ENCODE measurements around the gene SPINK4. TPM values are rescaled to one million over a fixed set of nuclear protein-coding genes. Genes with fewer than 3 reads are reported as not detected.

SPINK4 gene
- total RNA-seq, 1 donor from 2014 or later = not detected

DNA sequence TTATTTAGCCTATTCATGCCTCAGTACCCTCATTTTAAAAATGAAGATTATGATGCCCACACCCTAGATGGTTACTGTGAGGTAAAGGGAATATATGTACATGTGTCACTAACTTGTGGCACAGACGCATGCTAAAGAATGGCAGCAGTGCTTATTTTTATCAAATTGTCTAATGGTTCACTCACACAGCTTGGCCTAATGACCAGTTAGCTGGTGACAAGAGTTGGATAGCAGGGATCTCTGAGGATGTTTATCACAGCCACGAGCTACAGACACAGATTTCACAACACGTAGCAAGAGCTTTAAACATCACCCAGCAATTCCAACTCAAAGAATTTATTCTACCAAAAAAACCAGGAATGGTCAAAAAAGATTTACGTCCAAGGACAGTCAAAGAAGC is 17.3 kb downstream of the SPINK4 start:
- no peak for DNase-seq

DNA sequence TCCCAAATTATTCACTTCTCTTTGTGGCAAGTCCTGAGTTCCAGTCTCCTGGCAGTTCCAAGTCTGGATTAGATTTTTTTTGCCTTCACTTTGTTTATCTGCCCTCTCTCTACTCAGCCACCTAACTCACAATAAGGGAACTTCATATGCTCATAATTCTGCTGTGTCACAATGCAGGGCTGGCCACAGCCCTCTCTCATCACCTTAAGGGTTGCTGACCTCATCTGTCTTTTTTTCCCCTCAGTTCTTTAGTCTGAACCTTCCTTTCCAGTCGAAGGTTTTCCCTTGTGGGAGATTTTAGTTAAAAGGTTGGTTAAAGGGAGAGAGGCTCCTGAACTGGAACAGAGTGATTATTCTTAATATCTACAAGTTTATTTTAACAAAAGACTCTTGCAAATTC is 20.4 kb downstream of the SPINK4 start:
- DNase-seq = no peak

DNA sequence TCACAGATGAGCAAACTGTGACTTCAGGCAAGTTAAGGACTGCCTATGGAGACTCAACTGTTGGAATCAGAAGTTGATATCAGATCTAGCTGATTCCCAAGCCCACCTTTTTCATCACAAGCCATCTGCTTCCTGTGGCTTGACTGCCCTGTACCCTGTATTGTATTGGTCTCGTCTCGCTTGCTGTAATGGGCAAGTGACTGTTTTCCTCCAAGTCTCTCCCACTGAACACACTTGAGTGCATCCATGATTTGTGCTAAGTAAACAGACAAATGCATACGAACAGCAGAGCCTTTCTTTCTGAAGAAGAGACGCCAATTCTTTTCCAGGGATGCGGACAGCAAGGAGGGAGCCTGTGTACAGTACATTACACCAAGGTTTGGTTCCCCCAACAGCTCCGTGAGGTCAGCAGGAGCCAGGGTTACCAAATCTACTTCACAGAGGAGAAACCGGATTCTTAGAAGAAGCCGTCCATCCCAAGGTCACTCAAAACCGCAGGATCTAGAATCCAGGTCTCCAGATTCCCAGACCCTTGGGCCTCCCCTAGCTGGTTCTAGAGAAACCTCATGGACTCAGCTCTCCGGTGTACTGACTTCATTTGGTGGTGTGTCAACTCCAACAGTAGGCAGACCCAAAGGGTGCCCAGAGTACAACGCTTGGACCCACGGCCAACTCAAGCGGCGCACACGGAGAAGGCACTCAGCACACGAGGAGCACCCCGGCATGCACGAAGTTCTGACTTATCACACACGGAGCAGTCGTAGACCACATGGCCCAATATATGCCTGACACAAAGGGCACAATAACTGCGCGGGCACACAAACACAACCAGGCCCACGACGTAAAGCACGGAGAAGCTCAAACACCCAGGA is 23.4 kb downstream of the SPINK4 start:
- DNase-seq = peak; percentile 26

DNA sequence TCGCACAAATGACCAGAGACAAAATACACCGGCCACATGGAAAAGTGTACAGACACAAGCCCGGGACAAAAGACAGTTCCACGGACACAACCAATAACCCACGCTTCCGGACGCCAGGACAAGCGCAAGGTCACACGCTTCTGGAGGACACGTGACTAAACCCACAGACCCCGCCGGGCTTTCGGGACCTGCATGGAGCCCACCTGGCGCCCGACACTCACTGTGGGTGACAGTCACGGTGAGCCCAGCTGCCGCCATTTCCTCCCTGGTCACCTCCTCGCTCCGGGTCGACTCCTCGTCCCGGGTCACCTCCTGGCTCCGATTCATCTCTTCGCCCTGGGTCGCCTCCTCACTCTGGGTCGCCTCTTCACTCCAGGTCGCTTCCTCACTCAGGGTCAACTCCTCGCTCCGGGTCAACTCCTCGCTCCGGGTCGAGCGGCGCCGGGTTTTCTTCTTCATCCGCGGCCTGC is 24.1 kb downstream of the SPINK4 start:
- DNase-seq = no peak

DNA sequence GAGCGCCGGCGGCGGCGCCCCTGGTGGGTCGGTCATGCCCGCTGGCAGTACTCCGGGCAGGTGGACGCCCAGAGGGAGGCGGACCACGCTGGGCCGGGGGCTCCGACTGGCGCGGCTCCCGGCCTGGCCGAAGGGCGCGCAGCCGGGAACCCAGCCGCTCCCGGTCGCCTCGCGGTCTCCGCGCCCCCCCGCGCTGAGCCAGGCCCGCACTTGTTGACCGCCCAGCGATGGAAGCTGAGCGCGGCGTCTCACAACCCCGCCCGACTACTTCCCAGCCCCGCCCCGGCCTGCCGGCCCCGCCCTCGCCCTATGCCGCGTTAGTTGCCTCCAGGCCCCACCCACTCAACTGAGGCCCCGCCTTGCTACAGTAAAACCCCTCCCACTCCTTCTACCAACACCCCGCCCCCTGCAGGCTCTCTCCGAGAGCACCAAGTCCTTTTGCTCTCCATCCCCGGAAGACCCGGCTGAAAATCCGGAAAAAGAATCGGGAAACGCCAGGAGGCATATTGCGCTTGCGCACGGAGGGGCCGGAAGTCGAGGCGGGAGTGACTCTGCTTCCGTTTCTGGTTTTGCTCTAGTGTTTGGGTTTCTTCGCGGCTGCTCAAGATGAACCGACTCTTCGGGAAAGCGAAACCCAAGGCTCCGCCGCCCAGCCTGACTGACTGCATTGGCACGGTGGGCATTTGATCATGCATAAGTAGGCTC is 24.7 kb downstream of the SPINK4 start, which contains the start of the genes BAG1 and CHMP5:
Gene BAG1 (minus strand): TSS at position 236 of the 705 bp plus-strand sequence.
Gene CHMP5 (plus strand): TSS at position 577 of the 705 bp plus-strand sequence. CDS start 30 bp downstream, at position 607.
- peak; percentile 99 for DNase-seq

DNA sequence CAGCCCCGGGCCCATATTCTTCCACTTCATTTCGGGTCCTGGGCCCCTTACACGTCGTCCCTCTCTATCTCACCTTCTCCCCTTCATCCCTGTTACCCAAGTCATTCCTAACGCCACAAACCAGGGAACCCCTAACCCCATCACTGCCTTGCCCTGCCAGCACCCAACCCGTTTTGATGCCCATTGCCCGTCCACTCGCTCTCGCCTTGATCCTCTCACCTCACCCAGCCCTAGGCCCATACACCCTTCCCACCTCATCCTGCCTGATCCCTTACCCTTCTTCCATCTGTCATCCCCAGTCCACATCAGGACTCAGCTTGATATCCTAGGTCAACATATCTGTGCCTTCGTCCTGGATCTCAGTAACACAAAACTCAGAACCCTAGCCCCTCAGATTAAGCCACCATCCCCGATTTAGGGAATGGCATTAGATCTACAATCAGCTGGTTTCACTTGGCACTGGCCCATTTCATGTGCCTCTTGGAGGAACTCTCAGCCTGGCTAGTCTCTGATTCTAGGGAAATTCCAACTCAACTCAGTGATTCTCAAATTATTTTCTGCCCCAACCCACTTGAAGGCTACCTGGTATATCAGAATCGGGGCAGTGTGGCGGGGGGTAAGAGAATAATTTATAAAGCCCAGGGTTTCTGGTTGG is 25.4 kb downstream of the SPINK4 start:
- no peak for DNase-seq

DNA sequence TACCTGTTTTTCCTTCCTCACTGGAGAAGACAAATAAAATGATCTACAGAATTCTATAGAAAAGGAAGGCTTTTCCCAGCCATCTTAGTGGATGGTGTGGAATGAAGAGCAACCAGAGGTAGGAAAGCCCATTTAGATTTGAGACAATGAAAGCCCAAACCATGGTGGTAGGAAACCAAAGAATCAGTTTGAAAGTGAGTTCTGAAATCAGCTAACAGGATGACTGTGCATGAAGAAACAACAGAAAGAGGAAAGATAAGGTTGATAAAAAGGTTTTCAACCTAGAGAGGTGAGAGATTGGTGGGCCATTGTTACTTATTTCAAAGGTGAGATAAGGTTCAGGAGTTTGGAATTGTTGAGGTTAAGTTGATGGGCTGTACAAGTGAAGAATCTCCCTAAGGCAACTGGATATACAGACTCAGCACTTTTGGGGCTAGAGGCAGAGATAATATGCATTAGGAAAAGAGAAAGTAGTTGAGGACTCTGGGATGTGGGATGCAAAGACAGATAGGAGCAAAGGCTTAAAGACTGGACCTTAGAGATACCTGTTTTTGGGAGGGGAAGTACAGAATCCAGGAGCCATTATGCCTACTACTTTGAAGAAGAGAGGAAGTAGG is 27.3 kb downstream of the SPINK4 start:
- no peak for DNase-seq

DNA sequence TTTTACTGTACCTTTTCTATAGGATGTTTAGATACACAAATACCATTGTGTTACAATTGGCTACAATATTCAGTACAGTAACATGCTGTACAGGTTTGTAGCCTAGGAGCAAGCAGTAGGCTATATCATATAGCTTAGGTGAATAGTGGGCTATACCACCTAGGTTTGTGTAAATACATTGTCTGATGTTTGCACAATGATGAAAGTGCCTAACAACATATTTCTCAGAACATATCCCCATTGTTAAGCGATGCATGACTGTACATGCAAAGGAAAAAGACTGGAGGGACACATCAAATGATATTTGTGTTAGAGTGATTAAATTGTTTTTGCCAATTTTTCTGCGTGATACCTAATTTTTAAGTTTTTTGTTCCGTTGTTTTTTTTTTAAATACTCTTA is 30.2 kb downstream of the SPINK4 start:
- DNase-seq = no peak

DNA sequence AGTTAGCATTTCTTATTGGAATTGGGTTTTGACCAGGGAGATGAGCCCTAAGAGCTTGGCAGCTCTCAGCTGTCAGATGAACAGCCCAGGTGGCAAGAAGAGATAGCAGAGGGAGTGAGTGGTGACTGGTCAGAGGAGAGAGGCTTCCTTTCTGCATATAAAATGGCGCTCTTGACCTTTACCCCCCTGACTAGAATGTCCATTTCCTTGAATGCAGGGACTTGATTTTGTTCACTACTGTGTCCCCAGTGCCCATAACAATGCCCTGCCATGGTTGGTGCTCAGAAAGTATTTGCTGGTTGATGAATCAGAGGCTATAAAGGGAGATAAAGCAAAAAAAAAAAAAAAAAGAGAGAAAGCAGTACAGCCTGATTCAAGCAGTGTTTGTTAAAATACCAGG is 32.1 kb downstream of the SPINK4 start:
- no peak for DNase-seq

DNA sequence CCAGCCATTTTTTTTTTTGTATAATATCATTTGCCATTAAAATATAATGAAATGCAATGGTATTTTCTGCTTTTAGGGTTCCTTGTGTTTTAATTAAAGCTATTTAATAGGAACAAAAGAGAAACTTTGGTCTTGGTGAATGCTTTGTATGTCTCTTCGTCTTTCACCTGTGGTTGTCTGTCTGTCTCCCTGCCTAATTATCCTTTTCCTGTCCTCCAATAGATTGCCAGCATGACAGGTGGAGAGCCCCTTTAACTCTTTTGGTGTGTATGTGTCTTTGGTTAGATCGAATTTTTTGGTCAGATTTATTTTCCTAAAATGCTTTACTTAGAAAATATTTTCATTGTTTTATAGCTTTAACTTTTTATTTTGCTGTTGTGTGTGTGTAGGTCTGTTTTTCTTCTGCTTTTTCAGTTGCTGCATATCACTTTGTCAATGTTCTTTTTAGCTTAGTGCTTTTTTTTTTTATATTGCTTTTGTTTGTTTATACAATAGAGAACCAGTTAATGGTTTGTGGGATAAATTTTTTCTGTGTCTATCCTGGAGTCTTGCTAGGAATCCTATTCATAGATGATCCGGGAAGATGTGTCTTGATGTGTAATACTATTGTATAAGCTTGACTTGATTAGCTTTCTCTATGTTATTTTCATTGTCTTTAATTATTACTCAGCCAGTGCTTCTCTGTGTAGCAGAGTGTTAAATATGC is 33.5 kb downstream of the SPINK4 start:
- DNase-seq = no peak

DNA sequence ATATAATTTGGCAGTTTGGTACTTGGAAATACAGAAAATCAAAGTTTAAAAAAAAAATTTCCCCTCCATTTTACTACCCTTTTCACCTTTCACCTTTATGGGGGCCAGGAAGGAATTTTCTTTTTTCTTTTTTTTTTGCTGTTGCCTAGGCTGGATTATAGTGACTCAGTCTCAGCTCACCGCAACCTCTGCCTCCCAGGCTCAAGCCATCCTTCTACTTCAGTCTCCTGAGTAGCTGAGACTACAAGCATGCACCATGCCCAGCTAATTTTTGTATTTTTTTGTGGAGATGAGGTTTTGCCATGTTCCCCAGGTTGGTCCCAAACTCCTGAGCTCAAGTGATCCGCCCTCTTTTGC is 34.0 kb downstream of the SPINK4 start:
- no peak for DNase-seq

DNA sequence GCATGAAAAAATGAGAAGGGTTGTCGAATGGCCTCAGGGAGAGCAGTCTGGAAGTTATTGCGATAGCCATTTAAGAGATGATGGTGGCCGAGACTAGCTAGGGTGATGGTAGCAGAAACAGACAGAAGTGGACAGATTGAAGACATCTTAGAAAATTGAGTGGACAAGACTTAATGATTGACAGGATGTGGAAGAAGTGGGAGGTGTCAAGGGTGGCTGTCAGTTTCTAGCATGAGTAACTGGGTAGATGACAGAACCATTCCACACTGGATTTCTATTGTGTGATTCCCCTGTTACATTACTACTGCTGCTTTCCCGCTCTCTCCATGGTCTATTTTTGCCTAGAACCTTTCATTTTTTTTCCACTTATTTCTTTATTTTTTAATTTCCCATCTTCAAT is 37.5 kb downstream of the SPINK4 start:
- no peak for DNase-seq

DNA sequence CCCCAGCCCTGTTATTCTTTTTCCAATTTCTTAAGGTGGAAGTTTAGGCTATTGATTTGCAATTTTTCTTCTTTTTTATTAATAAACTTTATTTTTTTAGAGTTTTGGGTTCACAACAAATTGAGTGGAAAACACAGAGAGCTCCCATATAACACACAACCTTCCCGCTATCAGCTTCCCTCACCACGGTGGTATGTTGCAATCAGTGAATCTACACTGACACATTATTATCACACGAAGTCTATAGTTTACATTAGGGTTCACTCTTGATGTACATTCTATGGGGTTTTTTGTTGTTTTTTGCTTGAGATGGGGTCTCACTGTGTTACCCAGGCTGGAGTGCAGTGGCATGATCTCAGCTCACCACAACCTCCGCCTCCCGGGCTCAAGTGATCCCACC is 45.5 kb downstream of the SPINK4 start:
- DNase-seq = no peak

DNA sequence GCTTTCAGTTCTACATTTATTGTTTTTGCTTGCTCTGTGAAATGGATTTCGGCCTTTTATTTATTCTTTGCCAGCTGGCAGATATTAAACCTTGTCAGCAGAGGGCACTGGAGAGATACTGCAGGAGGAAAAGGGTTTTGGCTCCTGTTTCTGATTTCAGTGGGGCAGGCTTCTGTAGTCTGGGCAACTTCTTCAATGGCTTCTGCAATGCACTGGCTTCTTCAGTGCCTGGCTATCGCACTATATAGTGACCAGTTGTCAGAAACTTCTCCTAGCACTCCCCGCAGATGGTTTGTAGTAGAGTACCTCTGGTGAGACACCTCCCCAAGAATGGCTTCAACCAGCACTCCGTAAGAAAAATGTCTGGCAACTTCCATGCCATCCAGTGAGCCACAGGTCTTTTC is 47.1 kb downstream of the SPINK4 start:
- peak; percentile 15 for DNase-seq

DNA sequence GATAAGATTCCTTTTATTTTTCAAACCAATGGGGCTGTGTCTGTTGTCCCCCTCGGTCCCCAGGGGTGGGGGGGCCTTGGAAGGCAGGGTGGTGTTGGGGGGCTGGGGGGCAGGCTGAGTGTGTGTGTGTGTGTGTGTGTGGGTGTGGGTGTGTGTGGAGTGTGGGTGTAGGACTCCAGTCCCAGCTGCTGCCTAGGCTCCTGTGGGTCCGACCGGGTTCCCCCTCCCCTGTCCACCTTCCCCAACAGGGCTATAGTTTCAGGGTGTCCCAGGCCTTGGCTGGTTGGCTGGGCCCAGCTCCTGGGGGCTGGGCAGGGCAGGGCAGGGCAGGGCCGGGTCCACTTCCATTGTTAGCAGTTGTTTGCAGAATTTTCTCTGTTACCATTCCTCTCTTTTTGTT is 48.3 kb downstream of the SPINK4 start:
- DNase-seq = no peak

DNA sequence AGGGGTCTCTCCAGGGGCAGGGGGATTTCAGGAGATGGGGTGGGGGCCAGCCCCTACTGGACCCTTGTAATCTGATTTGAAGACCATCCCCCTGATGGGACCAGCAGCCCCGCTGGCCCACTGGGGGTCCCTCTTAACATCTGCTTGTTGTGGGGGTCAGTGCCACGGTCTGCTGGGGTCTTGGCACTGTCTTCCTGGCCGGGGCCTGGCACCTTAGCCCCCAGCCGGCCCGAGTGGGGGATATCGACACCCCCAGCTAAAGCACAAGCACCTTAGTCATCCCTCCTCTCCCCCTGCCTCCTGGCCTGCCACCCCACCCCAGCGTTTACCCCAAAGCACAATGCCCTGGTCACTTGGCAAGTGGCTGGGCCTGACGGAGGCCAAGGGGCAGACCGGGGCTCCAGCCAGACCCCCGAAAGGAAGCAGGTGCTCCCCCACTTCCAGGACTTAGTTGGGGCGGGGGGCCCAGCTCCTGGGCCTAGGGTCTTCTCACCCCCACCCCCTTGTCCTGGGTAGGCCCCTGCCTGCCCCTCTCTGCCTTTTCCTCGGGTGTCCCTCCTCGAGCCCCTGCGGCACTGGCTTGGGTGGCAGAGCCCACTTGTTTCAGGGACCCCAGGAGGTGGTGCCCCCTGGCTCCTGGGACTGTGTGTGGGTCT is 49.0 kb downstream of the SPINK4 start:
- DNase-seq = no peak

DNA sequence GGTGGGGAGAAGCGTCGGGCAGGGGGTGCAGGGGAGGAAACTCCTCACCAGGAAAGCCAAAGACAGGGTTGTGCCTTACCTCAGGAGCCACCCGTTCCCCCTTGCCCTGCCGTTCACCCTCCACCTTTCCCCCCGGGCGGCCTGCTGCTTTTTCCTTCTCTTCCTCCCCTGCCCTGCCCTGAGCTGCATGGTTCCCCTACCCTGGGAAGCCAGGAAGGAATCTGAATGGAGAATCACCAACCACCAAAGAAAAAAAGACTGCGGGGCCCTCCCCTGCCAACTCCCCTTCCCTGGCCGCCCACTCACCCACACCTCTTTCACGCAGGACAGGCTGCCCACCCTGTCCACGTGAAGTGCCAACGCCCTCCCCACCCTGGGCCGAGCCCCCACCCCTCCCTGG is 49.5 kb downstream of the SPINK4 start:
- DNase-seq = no peak

DNA sequence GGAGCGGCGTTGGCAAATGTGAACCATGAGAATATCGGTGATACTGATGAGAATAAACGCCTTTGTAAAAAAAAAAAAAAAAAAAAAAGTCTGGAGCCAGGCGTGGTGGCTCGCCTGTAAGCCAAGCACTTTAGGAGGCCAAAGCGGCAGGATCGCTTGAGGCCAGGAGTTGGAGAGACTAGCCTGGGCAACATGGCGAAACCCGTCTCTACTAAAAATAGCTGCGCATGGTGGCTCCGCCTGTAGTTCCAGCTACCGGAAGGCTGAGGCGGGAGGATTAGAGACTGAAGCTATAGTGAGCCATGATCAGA is 49.9 kb downstream of the SPINK4 start:
- no peak for DNase-seq

DNA sequence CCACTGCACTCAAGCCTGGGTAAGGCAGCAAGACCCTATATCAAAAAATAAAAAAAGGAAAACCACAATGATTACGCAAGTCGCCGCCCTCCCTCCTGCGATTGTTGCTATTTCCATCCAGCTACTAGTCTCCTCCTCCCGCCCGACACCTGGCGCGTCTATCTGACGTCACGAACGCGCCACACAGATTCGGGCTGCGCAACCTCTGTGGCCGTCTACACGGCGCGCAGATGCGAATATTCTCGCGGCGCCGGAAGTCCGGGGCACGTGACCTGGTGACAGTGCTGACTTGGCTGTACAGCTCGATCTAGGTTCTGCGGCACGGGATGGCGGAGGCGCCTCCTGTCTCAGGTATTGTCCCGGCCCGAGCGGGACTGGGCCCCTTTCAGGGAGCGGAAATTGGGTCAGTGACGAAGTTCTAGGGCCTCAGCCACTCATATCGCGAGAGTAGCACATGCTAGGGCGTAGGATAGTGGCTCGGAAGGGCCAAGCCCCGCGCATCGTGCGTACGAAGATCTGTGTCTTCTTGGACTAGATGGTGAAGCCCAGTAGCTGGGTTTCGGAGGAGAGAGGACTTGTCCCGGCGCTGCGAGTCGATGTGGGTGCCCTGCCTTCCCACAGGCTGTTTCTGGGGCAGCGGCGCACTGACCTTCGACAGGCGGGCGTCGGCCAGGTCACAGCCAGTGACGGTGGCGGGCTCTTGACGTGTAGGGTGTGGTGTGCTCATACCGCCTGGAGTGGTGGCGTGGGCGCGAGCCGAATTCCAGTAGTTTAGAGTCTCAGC is 50.5 kb downstream of the SPINK4 start, which contains the start of gene NFX1:
Gene NFX1 (plus strand): TSS at position 270 of the 784 bp plus-strand sequence. CDS start 57 bp downstream, at position 327.
- peak; percentile 99 for DNase-seq

DNA sequence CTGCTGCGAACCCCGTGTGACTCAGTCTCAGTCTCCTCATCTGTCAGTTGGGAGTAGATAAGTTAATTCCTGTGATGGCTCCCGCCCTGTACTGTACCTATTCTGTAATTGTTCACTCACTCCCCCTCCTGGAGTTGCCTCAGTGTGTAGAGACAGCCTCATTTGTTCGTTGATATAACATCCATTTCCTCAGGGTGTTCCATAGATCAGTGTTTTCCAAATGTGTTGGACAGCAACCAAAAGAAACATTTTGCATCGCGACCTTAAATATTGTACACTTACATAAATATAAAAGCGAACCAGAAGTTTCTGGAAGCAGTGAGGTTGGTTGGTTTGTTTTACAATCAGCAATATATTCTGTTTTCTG is 51.0 kb downstream of the SPINK4 start:
- no peak for DNase-seq

DNA sequence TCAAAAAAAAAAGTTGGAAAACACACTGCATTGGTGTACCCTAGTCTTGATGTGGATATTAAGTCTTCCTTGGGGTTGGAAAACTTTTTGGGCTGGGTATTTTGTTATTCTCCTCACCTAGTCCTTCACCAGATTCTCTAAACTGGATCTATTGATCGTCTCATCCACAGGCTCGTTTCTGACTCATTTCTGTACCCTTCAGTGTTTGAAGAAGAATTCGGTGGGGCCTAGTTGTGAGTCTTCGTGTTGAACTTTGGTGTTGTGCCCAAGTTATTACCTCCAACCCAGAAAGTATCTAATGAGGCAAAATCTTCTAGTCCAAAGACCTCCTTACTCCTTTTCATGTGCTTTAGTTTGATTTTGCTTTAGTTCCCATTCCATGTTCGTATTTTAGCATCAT is 51.9 kb downstream of the SPINK4 start:
- DNase-seq = no peak
